Lower lobe of right lung (tissue), 2 donors: ENCODE results near the gene RASSF3. TPM values are rescaled to one million over a fixed set of nuclear protein-coding genes. Genes with fewer than 3 reads are reported as not detected.

Experiments
- ATAC-seq, 2 donors: fragments of 200-7000 bp; cut with Tn5 transposase; one replicate each; pipeline ENCODE4 v1.9.1; 2020 to 2022; ENCODE audit warnings: mild to moderate bottlenecking in 2 of 2, moderate library complexity in 2 of 2
- DNase-seq: peaks from one replicate; pipeline ENCODE4 v3.0.0-alpha.2; 2020
- H3K27ac ChIP-seq: fragments of 200-600 bp; one replicate; pipeline ENCODE4 v1.8.0; 2022
- H3K27me3 ChIP-seq: fragments of 200-600 bp; one replicate; pipeline ENCODE4 v1.8.0; 2022; ENCODE audit warnings: low read depth
- H3K36me3 ChIP-seq: fragments of 200-600 bp; one replicate; pipeline ENCODE4 v1.8.0; 2022; ENCODE audit warnings: mild to moderate bottlenecking
- H3K4me1 ChIP-seq: fragments of 200-600 bp; one replicate; pipeline ENCODE4 v1.8.0; 2022
- H3K4me3 ChIP-seq: fragments of 200-600 bp; one replicate; pipeline ENCODE4 v1.8.0; 2022; ENCODE audit warnings: mild to moderate bottlenecking
- H3K9me3 ChIP-seq: fragments of 200-600 bp; one replicate; pipeline ENCODE4 v1.8.0; 2022
- intact Hi-C: fragments of 100-400 bp; cut with DNase I; formaldehyde crosslinking; loops from one replicate; pipeline ENCODE4 v1.11.0; 2022
- total RNA-seq: library from RNA; stranded (reverse); fragmentation: NEBNext Ultra II Directional; extraction: Animal tissue kit (Norgen Biotek cat#: 25700); gene quantifications from one replicate; pipeline ENCODE4 v1.2.1, GENCODE V29; 2021
- TF ChIP-seq, protein P1 (sequence below): fragments of 200-600 bp; IDR thresholded peaks from one replicate; pipeline ENCODE4 v1.8.0; 2022; ENCODE audit warnings: antibody characterized with exemption, mild to moderate bottlenecking
- donor health status: DM: no; HTN: yes; CAD: no; lungs with severe emphysema.

RASSF3 gene
- total RNA-seq, 1 donor from 2014 or later: 82.7 TPM

GRCh38 chr12:64635356-64635998 lies 25.2 kb downstream of the RASSF3 start:
- intact Hi-C loops: no loop called here
- TF ChIP-seq, protein P1, sequence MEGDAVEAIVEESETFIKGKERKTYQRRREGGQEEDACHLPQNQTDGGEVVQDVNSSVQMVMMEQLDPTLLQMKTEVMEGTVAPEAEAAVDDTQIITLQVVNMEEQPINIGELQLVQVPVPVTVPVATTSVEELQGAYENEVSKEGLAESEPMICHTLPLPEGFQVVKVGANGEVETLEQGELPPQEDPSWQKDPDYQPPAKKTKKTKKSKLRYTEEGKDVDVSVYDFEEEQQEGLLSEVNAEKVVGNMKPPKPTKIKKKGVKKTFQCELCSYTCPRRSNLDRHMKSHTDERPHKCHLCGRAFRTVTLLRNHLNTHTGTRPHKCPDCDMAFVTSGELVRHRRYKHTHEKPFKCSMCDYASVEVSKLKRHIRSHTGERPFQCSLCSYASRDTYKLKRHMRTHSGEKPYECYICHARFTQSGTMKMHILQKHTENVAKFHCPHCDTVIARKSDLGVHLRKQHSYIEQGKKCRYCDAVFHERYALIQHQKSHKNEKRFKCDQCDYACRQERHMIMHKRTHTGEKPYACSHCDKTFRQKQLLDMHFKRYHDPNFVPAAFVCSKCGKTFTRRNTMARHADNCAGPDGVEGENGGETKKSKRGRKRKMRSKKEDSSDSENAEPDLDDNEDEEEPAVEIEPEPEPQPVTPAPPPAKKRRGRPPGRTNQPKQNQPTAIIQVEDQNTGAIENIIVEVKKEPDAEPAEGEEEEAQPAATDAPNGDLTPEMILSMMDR: no peak
- Histone ChIP-seq H3K9me3 (no peaks in the 10 kb centered on the region), H3K4me3 (no peak overlapping the region), H3K4me1 (peaks cover 37% of the 10 kb centered on the region), H3K27me3 (no peaks in the 10 kb centered on the region), H3K27ac (no peak overlapping the region), H3K36me3 (peaks cover 5% of the 10 kb centered on the region)
- no peak for DNase-seq
- no peak for ATAC-seq

DNA sequence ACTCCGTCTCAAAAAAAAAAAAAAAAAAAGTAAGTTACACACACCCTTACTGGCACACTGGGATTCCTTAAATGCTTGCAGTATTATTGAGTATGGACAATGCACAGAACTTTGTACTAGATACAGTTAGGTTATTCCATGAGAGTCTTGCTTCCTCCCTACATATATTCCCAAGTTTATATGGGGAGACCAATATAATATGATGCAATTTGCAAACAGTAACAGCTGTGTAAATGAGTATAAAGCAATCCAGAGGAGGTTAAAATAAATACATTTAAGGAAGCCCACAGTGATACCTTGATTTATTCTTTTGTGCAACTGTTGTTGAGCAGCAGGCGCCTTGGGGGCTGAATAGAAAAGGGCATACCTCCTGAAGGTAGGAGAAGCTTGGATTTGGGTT lies 26.6 kb downstream of the RASSF3 start:
- DNase-seq (no peak), ATAC-seq (no peak)
- no peaks in the 10 kb centered on the region for H3K27me3 ChIP-seq
- no peaks in the 10 kb centered on the region for H3K9me3 ChIP-seq
- no peak overlapping the region for H3K4me3 ChIP-seq
- H3K36me3 ChIP-seq: peaks cover 5% of the 10 kb centered on the region
- H3K4me1 ChIP-seq: peaks cover 34% of the 10 kb centered on the region
- H3K27ac ChIP-seq: no peak overlapping the region
- intact Hi-C loops: no loop called here
- TF ChIP-seq, protein P1: no peak

GRCh38 chr12:64639466-64639865 lies 29.2 kb downstream of the RASSF3 start:
- DNase-seq: no peak
- no peak overlapping the region for H3K27ac ChIP-seq

DNA sequence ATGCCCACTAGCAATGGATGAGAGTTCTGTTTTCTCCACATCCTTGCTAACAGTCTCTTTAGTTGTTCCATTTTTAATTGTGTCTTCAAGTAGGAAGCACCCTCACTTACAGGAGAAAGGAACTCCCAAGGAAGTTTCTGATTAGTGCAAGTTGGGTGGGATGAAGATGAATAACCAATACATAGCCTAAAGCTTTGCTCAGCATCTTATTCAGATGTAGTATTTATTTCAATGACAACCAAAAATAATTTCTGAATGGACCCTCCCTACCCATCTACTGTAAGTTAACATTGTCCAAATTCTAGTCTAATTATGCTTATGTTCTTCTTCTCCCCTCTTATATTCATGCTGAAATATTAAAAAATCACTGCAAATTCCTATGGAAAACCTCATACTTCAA lies 36.0 kb downstream of the RASSF3 start:
- Histone ChIP-seq H3K27me3 (no peaks in the 10 kb centered on the region), H3K4me1 (peaks cover 25% of the 10 kb centered on the region), H3K4me3 (no peak overlapping the region), H3K9me3 (no peaks in the 10 kb centered on the region), H3K36me3 (no peaks in the 10 kb centered on the region), H3K27ac (no peak overlapping the region)
- TF ChIP-seq, protein P1: no peak
- intact Hi-C loops: no loop called here
- no peak for DNase-seq
- ATAC-seq: no peak

More at GRCh38 chr12:64639466-64639865, 29.2 kb downstream of the RASSF3 start:
- H3K27me3 ChIP-seq: no peaks in the 10 kb centered on the region
- TF ChIP-seq, protein P1: no peak
- no peak overlapping the region for H3K4me3 ChIP-seq
- peaks cover 5% of the 10 kb centered on the region for H3K36me3 ChIP-seq
- no peak for ATAC-seq
- intact Hi-C loops: no loop called here
- H3K4me1 ChIP-seq: peaks cover 18% of the 10 kb centered on the region
- no peaks in the 10 kb centered on the region for H3K9me3 ChIP-seq

DNA sequence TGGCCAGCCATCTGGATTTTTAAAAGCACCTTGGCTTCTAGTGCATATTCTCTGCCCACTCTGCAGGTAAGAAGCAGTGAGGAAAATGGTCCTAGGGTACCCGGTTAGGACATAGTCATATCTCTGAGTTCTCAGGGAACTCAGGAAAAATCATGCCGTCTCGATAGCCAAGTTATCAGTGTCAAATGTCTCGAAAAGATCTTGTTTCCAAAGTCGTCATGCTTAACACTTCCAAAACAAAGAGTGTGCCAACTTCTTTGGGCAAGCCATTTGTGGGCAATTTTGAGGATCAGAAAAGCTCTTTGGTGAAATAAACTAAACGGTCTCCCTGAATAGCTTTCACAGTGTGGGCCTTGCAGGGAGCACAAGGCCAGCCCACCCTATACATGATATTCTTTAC lies 39.2 kb downstream of the RASSF3 start:
- intact Hi-C loops: no loop called here
- H3K9me3 ChIP-seq: no peaks in the 10 kb centered on the region
- no peaks in the 10 kb centered on the region for H3K36me3 ChIP-seq
- no peak for DNase-seq
- no peak overlapping the region for H3K4me3 ChIP-seq
- no peaks in the 10 kb centered on the region for H3K27me3 ChIP-seq
- TF ChIP-seq, protein P1: no peak
- no peak overlapping the region for H3K27ac ChIP-seq
- peaks cover 14% of the 10 kb centered on the region for H3K4me1 ChIP-seq
- no peak for ATAC-seq
